HFF-Myc (cell line): ENCODE measurements around the gene PRKCA.

ENCODE experiments used
- DNase-seq: peaks from one replicate; pipeline ENCODE4 v3.0.0-alpha.2; 2011; ENCODE audit warnings: low read depth; ENCODE audit errors: extremely low read depth
- H3K4me3 ChIP-seq: replicated peaks from 2 replicates; pipeline ENCODE4 v1.5.1; 2011; ENCODE audit warnings: low read depth, mild to moderate bottlenecking, control low read depth, low read length
- TF ChIP-seq, protein P1 (sequence below): IDR thresholded peaks from 2 replicates; pipeline ENCODE4 v1.5.1; 2012; ENCODE audit warnings: mild to moderate bottlenecking, low read depth, low read length, control low read depth; ENCODE audit errors: missing control alignments

The PRKCA gene

DNA sequence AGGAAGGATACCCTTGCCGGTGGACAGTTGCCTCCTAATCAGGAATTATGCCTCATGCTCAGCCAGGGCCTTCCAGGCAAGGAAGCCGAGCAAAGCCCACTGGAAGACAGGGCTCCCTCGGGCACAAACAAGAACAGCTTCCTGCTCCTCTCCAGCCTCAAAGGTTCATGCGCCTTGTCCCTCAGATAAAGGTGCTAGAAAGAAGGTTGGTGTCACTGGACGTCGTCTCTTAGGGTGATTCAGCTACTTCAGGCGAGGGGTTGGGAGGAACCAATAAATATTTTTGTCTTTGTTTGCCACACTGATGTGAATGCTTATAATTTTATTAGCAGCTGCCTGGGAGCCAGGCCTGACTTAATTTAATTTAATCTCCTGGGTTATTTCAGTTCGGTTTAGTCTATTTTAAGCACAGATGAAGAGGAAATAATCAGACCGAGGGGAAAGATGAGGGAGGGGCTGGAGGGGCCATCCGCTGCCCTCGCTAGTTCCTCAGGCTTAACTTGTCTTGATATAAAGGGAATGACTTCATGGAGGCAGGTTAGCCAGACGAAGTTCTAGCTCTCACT is 360.7 kb downstream of the PRKCA start:
- H3K4me3 ChIP-seq = no peak overlapping the region
- no peak for DNase-seq
- TF ChIP-seq, protein P1, sequence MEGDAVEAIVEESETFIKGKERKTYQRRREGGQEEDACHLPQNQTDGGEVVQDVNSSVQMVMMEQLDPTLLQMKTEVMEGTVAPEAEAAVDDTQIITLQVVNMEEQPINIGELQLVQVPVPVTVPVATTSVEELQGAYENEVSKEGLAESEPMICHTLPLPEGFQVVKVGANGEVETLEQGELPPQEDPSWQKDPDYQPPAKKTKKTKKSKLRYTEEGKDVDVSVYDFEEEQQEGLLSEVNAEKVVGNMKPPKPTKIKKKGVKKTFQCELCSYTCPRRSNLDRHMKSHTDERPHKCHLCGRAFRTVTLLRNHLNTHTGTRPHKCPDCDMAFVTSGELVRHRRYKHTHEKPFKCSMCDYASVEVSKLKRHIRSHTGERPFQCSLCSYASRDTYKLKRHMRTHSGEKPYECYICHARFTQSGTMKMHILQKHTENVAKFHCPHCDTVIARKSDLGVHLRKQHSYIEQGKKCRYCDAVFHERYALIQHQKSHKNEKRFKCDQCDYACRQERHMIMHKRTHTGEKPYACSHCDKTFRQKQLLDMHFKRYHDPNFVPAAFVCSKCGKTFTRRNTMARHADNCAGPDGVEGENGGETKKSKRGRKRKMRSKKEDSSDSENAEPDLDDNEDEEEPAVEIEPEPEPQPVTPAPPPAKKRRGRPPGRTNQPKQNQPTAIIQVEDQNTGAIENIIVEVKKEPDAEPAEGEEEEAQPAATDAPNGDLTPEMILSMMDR = no peak

DNA sequence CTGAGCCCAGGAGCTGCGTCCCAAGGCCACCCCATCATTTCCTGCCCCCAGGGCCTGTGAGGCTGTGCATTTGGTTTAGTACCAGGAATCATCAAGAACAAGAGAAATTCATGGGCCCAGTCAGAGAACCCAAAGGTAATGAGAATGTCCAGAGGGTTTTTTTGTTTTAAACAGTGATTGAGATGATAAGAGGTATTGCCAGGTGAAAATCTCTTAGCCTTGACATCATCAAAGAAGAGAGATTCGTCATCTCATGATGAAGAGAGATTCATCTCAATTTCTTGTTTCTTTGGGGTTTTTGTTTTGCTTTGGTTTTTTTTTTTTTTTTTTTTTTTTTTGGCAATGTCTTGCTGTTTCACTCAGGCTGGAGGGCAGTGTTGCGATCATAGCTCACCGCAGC is 361.9 kb downstream of the PRKCA start:
- TF ChIP-seq, protein P1 = no peak
- DNase-seq = no peak
- H3K4me3 ChIP-seq = no peak overlapping the region

DNA sequence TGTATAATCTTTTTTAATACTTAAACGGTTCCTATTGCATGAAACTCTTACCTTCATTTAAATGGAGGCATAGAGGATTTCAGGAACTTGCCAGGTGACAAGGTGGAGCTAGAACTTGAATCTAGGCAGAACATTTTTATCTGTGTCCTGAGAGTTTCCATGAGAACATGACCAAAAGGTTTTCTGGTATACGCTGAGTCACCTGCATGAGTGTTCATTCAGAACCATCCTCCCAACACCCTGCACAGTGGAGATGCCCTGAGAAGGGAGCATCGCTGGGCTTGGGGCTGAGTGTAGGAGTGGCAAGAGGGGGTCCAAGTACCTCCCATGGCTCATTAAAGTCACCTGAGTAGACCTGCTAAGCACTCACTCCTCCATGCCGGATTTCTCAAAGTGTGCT is 362.8 kb downstream of the PRKCA start:
- DNase-seq = no peak

DNA sequence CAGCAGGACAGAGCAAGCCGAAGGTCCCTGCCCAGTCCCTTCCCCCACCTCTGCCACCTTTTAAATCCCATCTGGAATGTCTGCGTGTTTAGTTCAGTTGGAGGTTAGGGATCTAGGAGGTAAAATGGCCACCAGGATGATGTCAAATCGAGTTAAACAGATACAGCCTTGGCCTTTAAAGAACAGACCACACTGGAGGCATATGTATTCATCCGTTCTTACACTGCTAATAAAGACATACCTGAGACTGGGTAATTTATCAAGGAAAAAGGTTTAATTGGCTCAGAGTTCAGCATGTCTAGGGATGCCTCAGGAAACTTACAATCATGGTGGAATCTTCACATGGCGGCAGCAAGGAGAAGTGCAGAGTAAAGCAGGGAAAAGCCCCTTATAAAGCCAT is 364.7 kb downstream of the PRKCA start:
- no peak for DNase-seq
- TF ChIP-seq, protein P1 = no peak
- H3K4me3 ChIP-seq = no peak overlapping the region

More for the DNA sequence above, 362.8 kb downstream of the PRKCA start:
- TF ChIP-seq, protein P1 = no peak
- no peak overlapping the region for H3K4me3 ChIP-seq

DNA sequence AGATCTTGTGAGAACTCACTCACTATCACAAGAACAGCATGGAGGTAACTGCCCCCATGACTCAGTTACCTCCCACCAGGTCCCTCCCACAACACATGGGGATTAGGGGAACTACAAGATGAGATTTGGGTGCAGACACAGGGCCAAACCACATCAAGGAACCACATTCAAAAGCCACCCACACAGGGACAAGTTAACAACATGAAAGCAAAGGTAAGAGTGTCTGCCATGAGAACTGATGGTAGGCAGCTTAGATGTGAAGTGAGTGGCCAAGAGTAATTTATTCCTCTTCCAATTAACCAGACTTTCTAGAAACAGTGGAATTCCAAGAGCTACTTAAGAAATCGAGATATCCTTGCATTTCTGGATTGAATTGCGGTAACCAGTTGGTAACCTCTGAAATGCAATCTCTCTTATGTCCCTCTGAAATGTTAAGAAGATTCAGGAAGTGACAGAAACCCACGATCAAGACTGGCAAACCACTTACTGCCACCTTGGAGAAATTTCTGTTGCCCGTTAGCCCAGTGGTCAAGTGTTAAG is 365.1 kb downstream of the PRKCA start:
- no peak for DNase-seq
- TF ChIP-seq, protein P1 = no peak
- no peak overlapping the region for H3K4me3 ChIP-seq

DNA sequence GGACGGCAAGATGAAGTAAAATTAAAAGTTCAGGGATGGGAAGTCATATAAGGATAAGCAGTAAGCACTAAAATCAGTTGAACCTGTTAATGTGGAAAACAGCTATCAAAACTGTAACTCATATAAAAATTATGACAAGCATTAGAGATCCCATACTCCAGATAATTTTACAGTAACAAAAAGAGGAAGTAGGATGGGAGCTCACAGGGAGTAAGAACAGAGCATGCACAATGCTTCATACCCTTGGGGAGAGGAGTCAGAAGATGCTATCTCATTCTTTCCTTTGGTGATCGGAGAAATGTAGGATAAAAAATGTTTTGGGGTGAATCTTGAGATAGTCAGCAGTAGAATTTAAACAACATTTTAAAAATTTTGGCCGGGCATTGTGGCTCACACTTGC is 367.8 kb downstream of the PRKCA start:
- H3K4me3 ChIP-seq = no peak overlapping the region
- TF ChIP-seq, protein P1 = no peak
- DNase-seq = no peak

DNA sequence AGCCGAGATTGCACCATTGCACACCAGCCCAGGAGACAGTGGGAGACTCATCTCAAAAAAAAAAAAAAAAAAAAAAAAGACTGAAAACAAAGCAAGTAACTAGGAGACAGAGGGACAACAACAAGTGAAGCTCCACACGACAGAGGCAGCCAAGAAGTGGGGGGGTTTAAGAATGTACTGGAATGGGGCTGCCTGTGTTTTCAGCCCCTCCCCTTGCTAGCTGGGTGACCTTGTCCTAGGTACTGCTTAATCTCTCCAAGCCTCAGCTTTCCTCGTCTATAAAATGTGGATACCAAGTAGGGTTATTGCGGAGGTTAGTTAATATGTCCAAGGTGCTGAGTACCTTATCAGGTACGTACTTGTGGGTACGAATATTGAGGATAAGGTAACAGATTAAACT is 368.7 kb downstream of the PRKCA start:
- TF ChIP-seq, protein P1 = no peak
- DNase-seq = no peak
- H3K4me3 ChIP-seq = no peak overlapping the region
